GM11168 (cell line): Measurements from ENCODE around the gene CLSTN3.
"Not testable (repeated sequence)": the region's sequence is repeated elsewhere in the genome, so short reads cannot be mapped to it uniquely, and the experiment has no call there.

ENCODE experiments used
- in situ Hi-C: fragments of 300-500 bp; cut with MboI; formaldehyde crosslinking; loops from one replicate; pipeline ENCODE4 v1.12.0; 2022; ENCODE audit warnings: low sequenced_read_pairs; ENCODE audit not compliant: unreplicated experiment

CLSTN3 gene

GRCh38 chr12:7176595-7176994 lies 46.4 kb downstream of the CLSTN3 start:
- in situ Hi-C loops: no loop called here

GRCh38 chr12:7178481-7178880 lies 48.3 kb downstream of the CLSTN3 start:
- in situ Hi-C loops: no loop called here

- in situ Hi-C loops: no loop called here
Measured at GRCh38 chr12:7180685-7181084, 50.5 kb downstream of the CLSTN3 start.

- in situ Hi-C loops: not testable (repeated sequence)
Measured at GRCh38 chr12:7186058-7186457, 55.9 kb downstream of the CLSTN3 start.

GRCh38 chr12:7188562-7189397 lies 58.6 kb downstream of the CLSTN3 start:
- in situ Hi-C loops: no loop called here

- in situ Hi-C loops: no loop called here
Measured at GRCh38 chr12:7189398-7190267, 59.5 kb downstream of the CLSTN3 start, which contains the start of gene PEX5. PEX5 (plus strand) TSS chr12:7189686; CDS start chr12:7190378, 692 bp downstream.

- in situ Hi-C loops: no loop called here
Measured at GRCh38 chr12:7190268-7191055, 60.3 kb downstream of the CLSTN3 start.

- in situ Hi-C loops: no loop called here
Measured at GRCh38 chr12:7193674-7194073, 63.5 kb downstream of the CLSTN3 start.

- in situ Hi-C loops: no loop called here
Measured at GRCh38 chr12:7197841-7198240, 67.7 kb downstream of the CLSTN3 start.

- in situ Hi-C loops: loop anchor here (10.0 kb wide), 1 partner anchor 262 kb away; no protein-coding TSS in a partner anchor
Measured at GRCh38 chr12:7203109-7203508, 72.9 kb downstream of the CLSTN3 start.

- in situ Hi-C loops: loop anchor here (10.0 kb wide), 1 partner anchor 260 kb away; no protein-coding TSS in a partner anchor
Measured at GRCh38 chr12:7205091-7205490, 74.9 kb downstream of the CLSTN3 start.

GRCh38 chr12:7206691-7207090 lies 76.5 kb downstream of the CLSTN3 start:
- in situ Hi-C loops: loop anchor here (10.0 kb wide), 1 partner anchor 258 kb away; no protein-coding TSS in a partner anchor

GRCh38 chr12:7207866-7208625 lies 77.9 kb downstream of the CLSTN3 start:
- in situ Hi-C loops: loop anchor here (10.0 kb wide), 1 partner anchor 257 kb away; no protein-coding TSS in a partner anchor
